HepG2 (cell line): ENCODE results near the gene AKR1C4. TPM values are rescaled to one million over a fixed set of nuclear protein-coding genes. Genes with fewer than 3 reads are reported as not detected.

Experiments used
- ATF2 ChIP-seq: sonication (generic); formaldehyde crosslinking; IDR thresholded peaks from 2 replicates; pipeline ENCODE4 v1.4.0; 2020; ENCODE audit warnings: missing genetic modification reagents
- CC2D1A ChIP-seq: sonication (generic); formaldehyde crosslinking; IDR thresholded peaks from 2 replicates; pipeline ENCODE4 v1.8.1; 2023; ENCODE audit warnings: mild to moderate bottlenecking, missing genetic modification reagents
- DDIT3 ChIP-seq: sonication (generic); formaldehyde crosslinking; IDR thresholded peaks from 2 replicates; pipeline ENCODE4 v1.4.0; 2020; ENCODE audit warnings: mild to moderate bottlenecking, missing genetic modification reagents
- MAZ ChIP-seq, 2 experiments: sonication (generic) in 1 of 2; formaldehyde crosslinking in 1 of 2; IDR thresholded peaks; 2 replicates each; pipeline versions ENCODE4 v1.5.0 to v1.6.1; 2012 to 2020; ENCODE audit warnings: low read depth in 2 of 2, mild to moderate bottlenecking in 2 of 2, borderline replicate concordance in 1 of 2, improper control_type of control experiment in 1 of 2, low read length in 1 of 2, missing genetic modification reagents in 1 of 2, moderate library complexity in 1 of 2
- MED8 ChIP-seq: sonication (generic); formaldehyde crosslinking; IDR thresholded peaks from 2 replicates; pipeline ENCODE4 v1.8.1; 2023; ENCODE audit warnings: mild to moderate bottlenecking, missing genetic modification reagents; ENCODE audit not compliant: insufficient replicate concordance
- MEIS2 ChIP-seq: sonication (generic); formaldehyde crosslinking; IDR thresholded peaks from 2 replicates; pipeline ENCODE4 v1.9.0; 2021; ENCODE audit warnings: mild to moderate bottlenecking, missing genetic modification reagents
- NPAS2 ChIP-seq: sonication (generic); formaldehyde crosslinking; IDR thresholded peaks from 2 replicates; pipeline ENCODE4 v1.8.0; 2022; ENCODE audit warnings: mild to moderate bottlenecking, missing genetic modification reagents, borderline replicate concordance
- PPARG ChIP-seq: conservative IDR thresholded peaks from 2 replicates; pipeline ENCODE4 v1.6.1; 2016; ENCODE audit warnings: missing biosample characterization, missing genetic modification reagents
- RARA ChIP-seq: IDR thresholded peaks from 2 replicates; pipeline ENCODE4 v1.6.1; 2016; ENCODE audit warnings: missing genetic modification reagents, missing compliant biosample characterization
- RERE ChIP-seq: IDR thresholded peaks from 2 replicates; pipeline ENCODE4 v1.6.1; 2016; ENCODE audit warnings: low read depth, missing genetic modification reagents, missing compliant biosample characterization
- RXRB ChIP-seq: IDR thresholded peaks from 2 replicates; pipeline ENCODE4 v1.6.1; 2016; ENCODE audit warnings: borderline replicate concordance, missing genetic modification reagents, missing compliant biosample characterization
- SOX6 ChIP-seq, 2 experiments: fragments of 450-650 bp in 1 of 2; sonication (generic) in 1 of 2; formaldehyde crosslinking in 1 of 2; IDR thresholded peaks; 2 replicates each; pipeline versions ENCODE4 v1.4.0 to v1.6.1; 2017 to 2020; ENCODE audit warnings: antibody characterized with exemption in 1 of 2, mild to moderate bottlenecking in 1 of 2, missing genetic modification reagents in 1 of 2
- SRF ChIP-seq: IDR thresholded peaks from 2 replicates; pipeline ENCODE4 v1.6.1; 2011; ENCODE audit warnings: mild to moderate bottlenecking, low read depth, low read length, moderate library complexity
- TOE1 ChIP-seq: sonication (generic); formaldehyde crosslinking; IDR thresholded peaks from 2 replicates; pipeline ENCODE4 v1.4.0; 2020; ENCODE audit warnings: mild to moderate bottlenecking, missing genetic modification reagents
- XBP1 ChIP-seq: sonication (generic); formaldehyde crosslinking; IDR thresholded peaks from 2 replicates; pipeline ENCODE4 v1.5.0; 2020; ENCODE audit warnings: missing genetic modification reagents
- ZFP62 ChIP-seq: sonication (generic); formaldehyde crosslinking; IDR thresholded peaks from 2 replicates; pipeline ENCODE4 v1.4.0; 2020; ENCODE audit warnings: missing genetic modification reagents
- ZNF382 ChIP-seq: sonication (generic); formaldehyde crosslinking; IDR thresholded peaks from 2 replicates; pipeline ENCODE4 v1.5.0; 2020; ENCODE audit warnings: missing genetic modification reagents, mild to moderate bottlenecking, borderline replicate concordance
- ZNF513 ChIP-seq: sonication (generic); formaldehyde crosslinking; conservative IDR thresholded peaks from 2 replicates; pipeline ENCODE4 v1.5.0; 2020; ENCODE audit warnings: missing genetic modification reagents
- ZNF607 ChIP-seq: sonication (generic); formaldehyde crosslinking; IDR thresholded peaks from 2 replicates; pipeline ENCODE4 v1.5.1; 2020; ENCODE audit warnings: missing genetic modification reagents, mild to moderate bottlenecking, borderline replicate concordance
- ZNF644 ChIP-seq: IDR thresholded peaks from 2 replicates; pipeline ENCODE4 v1.6.1; 2016; ENCODE audit warnings: low read depth
- ZNF652 ChIP-seq: IDR thresholded peaks from 2 replicates; pipeline ENCODE4 v1.6.1; 2016; ENCODE audit warnings: low read depth, borderline replicate concordance
- polyA plus RNA-seq, 8 experiments: library from polyadenylated mRNA; depleted of rRNA in 3 of 8; stranded (reverse) in 7 of 8; unstranded in 1 of 8; fragments of >200 nt; fragmentation: Illumina TruSeq in 4 of 8; extraction: Trizol in 4 of 8; gene quantifications; 2 replicates each; pipeline versions ENCODE4 v1.2.1 to v1.2.3, GENCODE V29; 2011 to 2016; ENCODE audit warnings: low read depth in 4 of 8, missing spikeins in 1 of 8, mixed read lengths in 1 of 8; ENCODE audit not compliant: insufficient read depth in 1 of 8
- total RNA-seq, 5 experiments: library from RNA; depleted of rRNA; stranded (reverse); fragments of >200 nt; fragmentation: Illumina TruSeq; extraction: Trizol; gene quantifications; 2 replicates each; pipeline ENCODE4 v1.2.3, GENCODE V29; 2016; ENCODE audit warnings: low read depth in 1 of 5

AKR1C4 gene
- total and polyA plus RNA-seq, 2 of the 13 experiments (the other 11 are each of a cell fraction or from before 2014, with no cell fraction given): 0.18 to 1.3 TPM

GRCh38 chr10:5234106-5234860 is 37.6 kb downstream of the AKR1C4 start (continued):
- 0 out of 2 replicates have a peak, but pooled peaks have one; percentile 61 for TF ChIP-seq RERE (CRISPR knock-in tag)
- TF ChIP-seq ZNF652: no peak
- TF ChIP-seq ZNF644 (CRISPR knock-in tag): peak; percentile 94
- TF ChIP-seq SRF: no peak
- TF ChIP-seq MEIS2 (CRISPR knock-in tag): peak; percentile 51; the same call in 1 of the 2 replicates
- TF ChIP-seq SOX6 (IDR thresholded peaks at IDR 0.05): no peak
- peak; percentile 64; the same call in 1 of the 2 replicates for TF ChIP-seq SOX6 (CRISPR knock-in tag; IDR thresholded peaks at IDR 0.05)
- TF ChIP-seq CC2D1A: no peak
- TF ChIP-seq XBP1 (CRISPR knock-in tag): no peak
- no peak for TF ChIP-seq ZNF382
- TF ChIP-seq RXRB (CRISPR knock-in tag): peak; percentile 66; the same call in 1 of the 2 replicates
- TF ChIP-seq ZNF513 (CRISPR knock-in tag): no peak
- TF ChIP-seq ZNF607: no peak
- TF ChIP-seq TOE1 (CRISPR knock-in tag): no peak
- peak; percentile 55; the same call in 1 of the 2 replicates for TF ChIP-seq ATF2
- peak; percentile 63 for TF ChIP-seq PPARG (CRISPR knock-in tag)
- no peak for TF ChIP-seq ZFP62 (CRISPR knock-in tag)
- TF ChIP-seq NPAS2: no peak
- peak; percentile 72 for TF ChIP-seq RARA (CRISPR knock-in tag)
- no peak for TF ChIP-seq DDIT3 (CRISPR knock-in tag)
- TF ChIP-seq MAZ (IDR thresholded peaks at IDR 0.05; ENCODE audit: borderline replicate concordance, low read depth, low read length): no peak
- TF ChIP-seq MAZ (CRISPR knock-in tag; IDR thresholded peaks at IDR 0.05; ENCODE audit: low read depth): peak; percentile 55; the same call in 1 of the 2 replicates
- no peak for TF ChIP-seq MED8 (CRISPR knock-in tag)
